Suprapubic skin (tissue), 4 donors: ENCODE results near the gene HP. TPM values are rescaled to one million over a fixed set of nuclear protein-coding genes. Genes with fewer than 3 reads are reported as not detected.

Experiments used
- DNase-seq, 2 donors: peaks; one replicate each; pipeline ENCODE4 v3.0.0-alpha.2; 2019; ENCODE audit warnings: low spot score in 2 of 2
- H3K27ac ChIP-seq: fragments of 200-600 bp; sonication (generic); one replicate; pipeline ENCODE4 v1.5.1; 2019
- H3K27me3 ChIP-seq: fragments of 200-600 bp; sonication (generic); one replicate; pipeline ENCODE4 v1.5.1; 2019
- H3K36me3 ChIP-seq: fragments of 200-600 bp; sonication (generic); one replicate; pipeline ENCODE4 v1.5.1; 2019
- H3K4me1 ChIP-seq: fragments of 200-600 bp; sonication (generic); one replicate; pipeline ENCODE4 v1.5.1; 2019
- H3K4me3 ChIP-seq: fragments of 200-600 bp; sonication (generic); one replicate; pipeline ENCODE4 v1.5.1; 2019; ENCODE audit warnings: mild to moderate bottlenecking
- H3K9me3 ChIP-seq: fragments of 200-600 bp; sonication (generic); one replicate; pipeline ENCODE4 v1.5.1; 2019
- CTCF ChIP-seq, 2 donors: fragments of 200-600 bp in 1 of 2; fragments of 450-650 bp in 1 of 2; sonication (generic) in 1 of 2; IDR thresholded peaks; one replicate each; pipeline ENCODE4 v1.5.1; 2016 to 2019; ENCODE audit warnings: antibody characterized with exemption in 2 of 2, mild to moderate bottlenecking in 1 of 2, moderate library complexity in 1 of 2
- EP300 ChIP-seq: sonication (generic); formaldehyde crosslinking; IDR thresholded peaks from one replicate; pipeline ENCODE4 v1.6.1; 2017; ENCODE audit warnings: antibody characterized with exemption
- POLR2A ChIP-seq, 2 donors: fragments of 450-650 bp; IDR thresholded peaks; one replicate each; pipeline ENCODE4 v1.6.1; 2017; ENCODE audit warnings: antibody characterized with exemption in 2 of 2, mild to moderate bottlenecking in 2 of 2, moderate library complexity in 2 of 2
- POLR2AphosphoS5 ChIP-seq, 3 donors: sonication (generic); formaldehyde crosslinking; IDR thresholded peaks; one replicate each; pipeline ENCODE4 v1.6.1; 2017; ENCODE audit warnings: antibody characterized with exemption in 3 of 3
- WGBS: methylation state at CpG from one replicate; pipeline ENCODE4 v1.1.5; 2018; 5-methylcytosine and 5-hydroxymethylcytosine counted together
- total RNA-seq, 4 donors: library from RNA; depleted of rRNA; stranded (reverse); fragments of >200 nt; gene quantifications; one replicate each; pipeline ENCODE4 v1.1.0, GENCODE V29; 2016

Gene HP
- total RNA-seq, 4 donors from 2014 or later: 0.65 to 170 (median 6.0) TPM

DNA sequence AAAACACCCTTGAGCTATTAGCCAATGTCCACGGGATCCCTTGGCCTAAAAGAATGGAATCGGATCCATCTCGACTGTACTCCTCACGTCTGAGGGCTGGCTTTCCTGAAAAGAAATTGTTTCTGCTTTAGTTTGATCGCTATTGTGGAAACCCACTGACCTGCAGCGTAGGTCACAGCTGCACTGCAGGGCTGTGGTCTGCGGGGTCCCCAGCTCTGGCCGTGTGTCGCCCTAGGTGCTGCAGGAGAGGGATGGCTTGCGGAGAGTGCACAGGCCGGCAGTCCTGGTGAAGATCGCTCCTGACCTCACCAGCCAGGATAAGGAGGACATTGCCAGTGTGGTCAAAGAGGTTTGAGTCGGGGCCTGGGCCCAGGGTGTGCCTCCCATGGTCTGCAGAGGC lies 32.2 kb upstream of the HP start:
- Histone ChIP-seq H3K4me3 (no peak overlapping the region), H3K36me3 (peaks cover 76% of the 10 kb centered on the region), H3K9me3 (no peaks in the 10 kb centered on the region), H3K27me3 (no peaks in the 10 kb centered on the region), H3K27ac (no peak overlapping the region), H3K4me1 (no peaks in the 10 kb centered on the region)
- no peak for DNase-seq
- TF ChIP-seq POLR2A (IDR thresholded peaks at IDR 0.05): no peak
- TF ChIP-seq EP300: no peak
- no peak for TF ChIP-seq CTCF (IDR thresholded peaks at IDR 0.05)
- 92% methylated on average over 11 of the region's 13 CpGs for WGBS

GRCh38 chr16:72023962-72024361 lies 30.3 kb upstream of the HP start:
- Histone ChIP-seq H3K27me3 (no peaks in the 10 kb centered on the region), H3K4me3 (no peak overlapping the region), H3K36me3 (peaks cover 67% of the 10 kb centered on the region), H3K4me1 (no peaks in the 10 kb centered on the region), H3K9me3 (no peaks in the 10 kb centered on the region), H3K27ac (no peak overlapping the region)
- TF ChIP-seq CTCF (IDR thresholded peaks at IDR 0.05) (no peak), POLR2A (IDR thresholded peaks at IDR 0.05) (no peak), POLR2AphosphoS5 (IDR thresholded peaks at IDR 0.05) (no peak), EP300 (no peak)
- DNase-seq: no peak
- WGBS: 81% methylated on average over 7 of the region's 10 CpGs

DNA sequence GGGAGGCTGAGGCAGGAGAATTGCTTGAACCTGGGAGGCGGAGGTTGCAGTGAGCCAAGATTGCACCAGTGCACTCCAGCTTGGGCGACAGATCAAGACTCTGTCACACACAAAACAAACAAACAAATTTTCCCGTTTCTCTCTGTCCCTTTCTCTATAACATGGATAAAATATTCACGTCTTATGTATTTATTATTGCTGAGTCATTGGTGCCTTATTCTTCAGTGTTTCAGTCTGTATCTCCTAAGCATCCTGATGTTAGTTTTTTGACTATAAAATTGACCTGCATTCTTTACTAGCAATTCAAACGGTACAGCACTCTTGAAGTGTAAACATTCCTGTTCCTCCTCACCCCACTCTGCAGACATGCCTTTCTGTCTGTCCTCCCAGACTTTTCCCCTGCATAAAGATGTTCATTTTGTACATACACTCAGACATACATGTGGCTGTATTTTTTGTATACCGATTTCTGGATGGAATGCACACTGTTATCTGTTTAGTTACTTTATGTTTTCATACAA lies 29.4 kb upstream of the HP start:
- no peaks in the 10 kb centered on the region for H3K27me3 ChIP-seq
- H3K9me3 ChIP-seq: no peaks in the 10 kb centered on the region
- H3K4me1 ChIP-seq: no peaks in the 10 kb centered on the region
- no peak for TF ChIP-seq POLR2AphosphoS5 (IDR thresholded peaks at IDR 0.05)
- no peak for TF ChIP-seq POLR2A (IDR thresholded peaks at IDR 0.05)
- no peak for TF ChIP-seq CTCF (IDR thresholded peaks at IDR 0.05)
- no peak for TF ChIP-seq EP300
- no peak for DNase-seq
- no peak overlapping the region for H3K27ac ChIP-seq
- H3K4me3 ChIP-seq: no peak overlapping the region
- H3K36me3 ChIP-seq: peaks cover 63% of the 10 kb centered on the region
- 75% methylated on average over 6 of the region's 6 CpGs for WGBS

DNA sequence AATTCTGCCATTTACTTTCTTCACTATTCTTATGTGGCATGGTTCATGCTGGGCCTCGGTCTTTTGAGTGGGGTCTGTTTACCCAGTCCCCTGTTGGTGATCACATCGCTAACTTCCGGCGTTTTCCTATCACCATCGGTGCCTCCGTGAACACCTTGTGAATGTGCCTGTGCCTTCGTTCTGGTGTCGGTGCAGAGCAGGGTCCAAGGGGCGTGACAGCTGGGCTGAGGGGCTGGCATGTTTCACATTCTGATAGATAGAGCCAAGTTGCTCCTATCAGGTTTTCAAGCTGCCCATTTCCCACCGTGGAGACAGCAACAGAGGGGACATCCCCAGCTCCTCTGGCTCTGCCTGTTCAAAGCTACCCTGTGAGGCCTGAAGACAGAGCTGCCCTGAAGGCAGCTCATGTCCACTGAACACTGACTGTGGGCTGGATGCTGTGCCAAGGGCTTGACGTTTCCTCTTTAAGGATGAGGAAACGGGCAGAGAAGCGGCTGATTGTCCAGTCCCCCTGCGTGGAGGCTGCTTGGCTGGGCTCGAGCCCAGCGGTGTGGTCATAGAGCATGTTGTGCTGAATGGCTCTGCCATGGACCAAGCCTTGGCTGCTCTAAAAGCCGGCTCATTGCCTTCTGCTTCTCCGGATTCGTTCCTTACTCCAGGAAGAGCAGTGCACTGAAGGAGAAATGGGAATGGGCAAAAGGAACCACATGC lies 28.7 kb upstream of the HP start:
- H3K4me3 ChIP-seq: no peak overlapping the region
- WGBS: 91% methylated on average over 14 of the region's 19 CpGs
- no peak overlapping the region for H3K27ac ChIP-seq
- no peaks in the 10 kb centered on the region for H3K4me1 ChIP-seq
- no peak for DNase-seq
- TF ChIP-seq POLR2A (IDR thresholded peaks at IDR 0.05): no peak
- no peak for TF ChIP-seq EP300
- no peak for TF ChIP-seq CTCF (IDR thresholded peaks at IDR 0.05)
- no peak for TF ChIP-seq POLR2AphosphoS5 (IDR thresholded peaks at IDR 0.05)
- no peaks in the 10 kb centered on the region for H3K9me3 ChIP-seq
- H3K36me3 ChIP-seq: peaks cover 60% of the 10 kb centered on the region
- H3K27me3 ChIP-seq: no peaks in the 10 kb centered on the region

DNA sequence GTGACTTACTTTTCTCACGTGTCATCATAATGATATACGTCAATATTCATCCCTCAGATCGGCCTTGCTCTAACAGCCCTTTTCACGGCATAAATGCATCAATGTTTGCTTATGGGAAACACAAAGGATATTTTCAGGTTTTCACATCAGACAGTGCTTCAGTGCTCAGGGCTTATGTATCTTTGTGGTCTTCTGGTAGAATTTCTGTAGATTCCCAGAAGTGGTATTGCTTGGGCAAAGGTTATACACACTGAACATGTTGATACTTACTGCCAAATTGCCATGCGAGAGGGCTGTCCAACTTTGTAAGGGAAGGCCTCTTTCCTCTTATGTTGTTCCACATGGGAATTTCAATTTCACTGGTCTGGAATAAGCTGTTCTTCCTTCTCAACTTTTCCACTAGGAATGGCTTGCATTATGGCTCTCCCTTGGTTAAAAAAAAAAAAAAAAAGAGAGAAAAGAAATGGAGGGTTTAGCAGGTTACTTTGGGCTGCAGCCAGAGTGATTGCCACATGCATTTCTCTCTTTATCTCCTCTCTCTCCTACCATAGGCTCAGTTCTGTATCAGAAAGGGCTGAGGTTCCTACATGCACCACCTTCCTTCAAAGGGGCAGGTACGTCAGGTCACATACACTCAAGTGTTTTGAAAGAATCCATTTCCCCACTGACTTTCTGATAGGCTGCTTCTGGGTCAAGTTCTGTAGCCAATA lies 26.5 kb upstream of the HP start:
- H3K36me3 ChIP-seq: peaks cover 39% of the 10 kb centered on the region

More for the DNA sequence above, 26.5 kb upstream of the HP start:
- no peaks in the 10 kb centered on the region for H3K4me1 ChIP-seq
- H3K9me3 ChIP-seq: no peaks in the 10 kb centered on the region
- H3K27me3 ChIP-seq: no peaks in the 10 kb centered on the region
- no peak for DNase-seq
- WGBS: 92% methylated on average over 6 of the region's 6 CpGs
- TF ChIP-seq CTCF (IDR thresholded peaks at IDR 0.05): no peak
- no peak for TF ChIP-seq POLR2AphosphoS5 (IDR thresholded peaks at IDR 0.05)
- TF ChIP-seq POLR2A (IDR thresholded peaks at IDR 0.05): no peak
- no peak for TF ChIP-seq EP300
- no peak overlapping the region for H3K27ac ChIP-seq
- H3K4me3 ChIP-seq: no peak overlapping the region
